PFSK-1 (cell line): ENCODE measurements around the gene GFI1.

Experiments
- FOXP2 ChIP-seq: optimal IDR thresholded peaks from 2 replicates; pipeline ENCODE3; 2011; ENCODE audit warnings: borderline replicate concordance, control low read depth, inconsistent platforms; ENCODE audit not compliant: insufficient read depth; ENCODE audit errors: extremely low read length, extremely low read depth
- POLR2AphosphoS5 ChIP-seq: IDR thresholded peaks from 2 replicates; pipeline ENCODE4 v1.6.1; 2012; ENCODE audit warnings: low read depth, mild to moderate bottlenecking, control low read depth, low read length, moderate library complexity
- SIN3A ChIP-seq: IDR thresholded peaks from 2 replicates; pipeline ENCODE4 v1.6.1; 2012; ENCODE audit warnings: mild to moderate bottlenecking, low read length, moderate library complexity, borderline replicate concordance; ENCODE audit not compliant: insufficient read depth
- TAF1 ChIP-seq: IDR thresholded peaks from 2 replicates; pipeline ENCODE4 v1.6.1; 2012; ENCODE audit warnings: low read length, control low read depth, borderline replicate concordance; ENCODE audit not compliant: insufficient read depth
- TF ChIP-seq, protein P1 (sequence below), 2 experiments: IDR thresholded peaks; 2 replicates each; pipeline versions ENCODE4 v1.6.1 to v1.8.0; 2011 to 2012; ENCODE audit warnings: low read depth in 2 of 2, low read length in 2 of 2, control low read depth in 1 of 2, inconsistent platforms in 1 of 2, mild to moderate bottlenecking in 1 of 2, moderate library complexity in 1 of 2; ENCODE audit not compliant: insufficient read depth in 1 of 2

The GFI1 gene

DNA sequence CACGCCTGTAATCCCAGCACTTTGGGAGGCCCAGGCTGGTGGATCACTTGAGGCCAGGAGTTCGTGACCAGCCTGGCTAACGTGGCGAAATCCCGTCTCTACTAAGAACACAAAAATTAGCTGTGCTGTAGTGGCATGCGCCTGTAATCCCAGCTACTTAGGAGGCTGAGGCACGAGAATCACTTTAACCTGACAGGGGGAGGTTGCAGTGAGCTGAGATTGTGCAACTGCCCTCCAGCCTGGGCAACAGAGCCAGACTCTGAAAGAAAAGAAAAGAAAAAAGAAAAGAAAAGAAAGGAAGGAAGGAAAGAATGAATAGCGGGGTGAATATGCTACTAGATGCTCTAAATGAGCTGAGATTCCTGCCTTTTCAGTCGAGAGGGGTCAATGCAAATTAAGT is 7.1 kb downstream of the GFI1 start:
- no peak for TF ChIP-seq SIN3A

DNA sequence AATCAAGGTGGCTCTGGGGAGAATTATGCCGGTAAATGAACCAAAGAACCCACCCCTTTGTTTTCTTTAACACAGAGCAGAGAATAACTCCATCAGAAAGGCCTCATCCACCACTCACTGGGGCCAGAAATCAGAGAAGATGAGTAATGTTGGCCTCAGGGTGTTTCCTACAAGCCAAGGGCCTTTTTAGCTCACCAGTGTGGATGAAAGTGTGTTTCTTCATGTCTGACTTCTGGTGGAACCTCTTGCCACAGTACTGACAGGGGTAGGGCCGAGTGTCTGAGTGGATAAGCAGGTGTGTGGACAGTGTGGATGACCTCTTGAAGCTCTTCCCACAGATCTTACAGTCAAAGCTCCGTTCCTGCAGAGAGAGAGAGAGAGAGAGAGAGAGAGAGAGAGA is 8.3 kb downstream of the GFI1 start:
- TF ChIP-seq TAF1 (no peak), POLR2AphosphoS5 (no peak), FOXP2 (no peak)
- TF ChIP-seq, protein P1, sequence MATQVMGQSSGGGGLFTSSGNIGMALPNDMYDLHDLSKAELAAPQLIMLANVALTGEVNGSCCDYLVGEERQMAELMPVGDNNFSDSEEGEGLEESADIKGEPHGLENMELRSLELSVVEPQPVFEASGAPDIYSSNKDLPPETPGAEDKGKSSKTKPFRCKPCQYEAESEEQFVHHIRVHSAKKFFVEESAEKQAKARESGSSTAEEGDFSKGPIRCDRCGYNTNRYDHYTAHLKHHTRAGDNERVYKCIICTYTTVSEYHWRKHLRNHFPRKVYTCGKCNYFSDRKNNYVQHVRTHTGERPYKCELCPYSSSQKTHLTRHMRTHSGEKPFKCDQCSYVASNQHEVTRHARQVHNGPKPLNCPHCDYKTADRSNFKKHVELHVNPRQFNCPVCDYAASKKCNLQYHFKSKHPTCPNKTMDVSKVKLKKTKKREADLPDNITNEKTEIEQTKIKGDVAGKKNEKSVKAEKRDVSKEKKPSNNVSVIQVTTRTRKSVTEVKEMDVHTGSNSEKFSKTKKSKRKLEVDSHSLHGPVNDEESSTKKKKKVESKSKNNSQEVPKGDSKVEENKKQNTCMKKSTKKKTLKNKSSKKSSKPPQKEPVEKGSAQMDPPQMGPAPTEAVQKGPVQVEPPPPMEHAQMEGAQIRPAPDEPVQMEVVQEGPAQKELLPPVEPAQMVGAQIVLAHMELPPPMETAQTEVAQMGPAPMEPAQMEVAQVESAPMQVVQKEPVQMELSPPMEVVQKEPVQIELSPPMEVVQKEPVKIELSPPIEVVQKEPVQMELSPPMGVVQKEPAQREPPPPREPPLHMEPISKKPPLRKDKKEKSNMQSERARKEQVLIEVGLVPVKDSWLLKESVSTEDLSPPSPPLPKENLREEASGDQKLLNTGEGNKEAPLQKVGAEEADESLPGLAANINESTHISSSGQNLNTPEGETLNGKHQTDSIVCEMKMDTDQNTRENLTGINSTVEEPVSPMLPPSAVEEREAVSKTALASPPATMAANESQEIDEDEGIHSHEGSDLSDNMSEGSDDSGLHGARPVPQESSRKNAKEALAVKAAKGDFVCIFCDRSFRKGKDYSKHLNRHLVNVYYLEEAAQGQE (IDR thresholded peaks at IDR 0.05; ENCODE audit: insufficient read depth in 1 of 2, low read depth in 2 of 2, low read length in 2 of 2): no peak

DNA sequence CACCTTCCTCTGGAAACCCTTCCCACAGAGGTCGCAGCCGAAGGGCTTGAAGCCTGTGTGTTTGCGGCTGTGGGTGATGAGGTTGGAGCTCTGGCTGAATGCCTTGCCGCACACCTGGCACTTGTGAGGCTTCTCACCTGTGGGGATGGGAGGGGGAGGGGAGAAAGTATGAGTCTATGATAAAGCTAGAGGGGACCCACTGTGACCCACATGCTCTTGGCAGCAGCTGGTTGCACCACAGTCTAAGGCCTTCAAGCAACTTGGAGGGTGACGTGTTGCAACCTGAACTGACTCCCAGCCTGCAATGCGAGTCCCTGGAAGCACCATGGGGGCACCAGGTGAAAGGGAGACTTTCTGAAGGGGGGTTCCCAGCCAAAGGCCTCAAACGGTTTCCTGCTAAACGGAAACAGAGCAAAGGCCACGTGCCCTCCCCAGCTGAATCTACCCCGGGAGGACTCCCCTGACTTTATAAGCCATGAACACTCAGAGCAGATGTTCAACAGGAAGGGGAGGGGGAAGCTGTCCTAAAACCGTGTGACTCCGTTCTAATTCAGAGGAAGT is 10.6 kb downstream of the GFI1 start:
- TF ChIP-seq SIN3A: no peak
- no peak for TF ChIP-seq POLR2AphosphoS5
- no peak for TF ChIP-seq FOXP2
- TF ChIP-seq, protein P1 (IDR thresholded peaks at IDR 0.05; ENCODE audit: insufficient read depth in 1 of 2, low read depth in 2 of 2, low read length in 2 of 2): no peak
- TF ChIP-seq TAF1: no peak

DNA sequence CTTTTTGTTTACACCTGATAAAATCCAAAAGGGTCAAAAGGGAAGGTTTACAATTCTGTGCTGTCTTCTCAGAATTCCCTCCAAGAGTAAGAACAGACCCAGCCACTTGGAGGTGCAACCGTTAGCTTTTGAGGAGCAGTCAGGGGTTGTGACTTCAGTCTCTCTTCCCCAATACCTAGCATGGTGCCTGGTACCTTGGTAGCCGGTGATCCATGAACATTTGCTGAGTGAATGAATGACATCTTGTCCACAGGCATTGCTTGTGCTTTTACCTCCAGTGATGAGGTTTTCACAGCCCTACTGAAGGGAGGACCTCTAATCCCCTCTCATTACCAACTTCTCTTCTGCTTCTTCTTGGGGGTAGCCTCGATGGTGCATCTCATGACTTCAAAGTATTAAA is 11.7 kb downstream of the GFI1 start:
- TF ChIP-seq FOXP2: no peak
- TF ChIP-seq POLR2AphosphoS5: no peak
- no peak for TF ChIP-seq TAF1
- TF ChIP-seq SIN3A: no peak
- TF ChIP-seq, protein P1 (IDR thresholded peaks at IDR 0.05; ENCODE audit: insufficient read depth in 1 of 2, low read depth in 2 of 2, low read length in 2 of 2): no peak

DNA sequence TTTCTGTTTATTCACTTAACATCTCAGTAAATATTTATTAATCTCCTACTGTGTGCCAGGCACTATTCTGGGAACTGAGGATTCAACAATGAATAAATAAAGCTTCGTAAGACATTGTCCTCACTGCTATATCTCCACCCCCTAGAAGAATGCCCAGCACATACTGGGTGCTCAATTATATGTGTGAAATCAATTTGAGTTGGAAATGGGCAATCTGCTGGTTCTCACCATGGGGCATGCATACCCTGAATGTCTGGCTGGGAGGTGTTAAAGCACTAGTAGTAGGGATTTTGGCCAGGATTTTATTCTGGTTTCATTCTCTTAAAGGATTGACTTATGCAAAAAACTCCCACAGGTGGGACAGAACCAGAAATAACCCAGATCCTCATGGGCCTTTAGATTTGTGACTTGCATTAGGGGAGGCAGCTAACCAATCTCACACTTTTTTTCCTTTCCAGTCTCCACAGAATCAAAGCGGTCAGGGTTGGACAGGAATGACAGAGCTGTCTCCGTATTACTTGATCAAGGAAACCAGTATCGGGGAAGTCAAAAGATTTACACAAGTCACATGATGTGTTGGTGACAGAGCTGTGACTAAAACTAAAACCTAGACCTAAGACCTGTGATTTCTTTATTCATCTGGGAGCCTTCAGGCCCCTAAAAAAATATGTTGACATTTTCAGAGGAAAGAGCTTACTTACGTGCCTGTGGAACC is 12.8 kb downstream of the GFI1 start:
- TF ChIP-seq, protein P1 (IDR thresholded peaks at IDR 0.05; ENCODE audit: insufficient read depth in 1 of 2, low read depth in 2 of 2, low read length in 2 of 2): no peak
- TF ChIP-seq FOXP2: no peak
- no peak for TF ChIP-seq TAF1
- TF ChIP-seq POLR2AphosphoS5: no peak
- TF ChIP-seq SIN3A: no peak
